GM12878 (cell line): ENCODE measurements around the gene ZNF768. TPM values are rescaled to one million over a fixed set of nuclear protein-coding genes. Genes with fewer than 3 reads are reported as not detected.

Experiments
- ATAC-seq: fragments of 200-7000 bp; cut with Tn5 transposase; 3 replicates; pipeline ENCODE4 v1.9.1; 2020; ENCODE audit warnings: mild to moderate bottlenecking, moderate library complexity
- BruUV-seq: library from RNA; stranded (reverse); fragments of 400-500 nt; replicated peaks from 2 replicates; lab custom pipeline; 2021; lab: Mats Ljungman, UMichigan
- CTCF ChIA-PET: fragments of 300-600 bp; sonication (Branson Sonifier 250); formaldehyde crosslinking; extraction: SDS; loops from one replicate; lab custom pipeline; 2021; ENCODE audit warnings: inconsistent platforms; lab: Yijun Ruan, JAX
- POLR2A ChIA-PET: fragments of 350-600 bp; formaldehyde crosslinking; extraction: SDS; loops from one replicate; lab custom pipeline; 2021; ENCODE audit warnings: inconsistent platforms; lab: Charles Lee
- RAD21 ChIA-PET: fragments of 300-600 bp; sonication (Branson Sonifier 250); formaldehyde crosslinking; loops from one replicate; lab custom pipeline; 2023; ENCODE audit warnings: antibody characterized with exemption; ENCODE audit not compliant: unreplicated experiment; lab: Charles Lee
- SMC1A ChIA-PET: fragments of 300-600 bp; sonication (Branson Sonifier 250); formaldehyde crosslinking; loops from one replicate; lab custom pipeline; 2023; ENCODE audit not compliant: unreplicated experiment, uncharacterized antibody; lab: Charles Lee
- DNase-seq: peaks from one replicate; pipeline ENCODE4 v3.0.0-alpha.2; 2011; ENCODE audit warnings: low read depth, low spot score
- FAIRE-seq: peaks from 3 replicates; lab custom pipeline; 2011; peaks lifted over from hg19 to GRCh38; lab: Jason Lieb, UNC
- H2AFZ ChIP-seq: 2 replicates; pipeline ENCODE4 v1.6.0; 2011; ENCODE audit warnings: low read depth, low read length, control low read depth; ENCODE audit not compliant: control insufficient read depth
- H3K27ac ChIP-seq: 2 replicates; pipeline ENCODE4 v1.5.1; 2011; ENCODE audit warnings: control low read depth; ENCODE audit not compliant: control insufficient read depth, insufficient read depth
- H3K27me3 ChIP-seq, 2 experiments: replicated peaks in 1 of 2; 2 replicates each; pipeline versions ENCODE4 v1.6.0 to v1.6.1; 2011; ENCODE audit warnings: low read length in 1 of 2; ENCODE audit not compliant: control insufficient read depth in 2 of 2, insufficient read depth in 2 of 2
- H3K36me3 ChIP-seq, 2 experiments: 2 replicates each; pipeline ENCODE4 v1.5.1; 2011; ENCODE audit warnings: low read length in 1 of 2; ENCODE audit not compliant: control insufficient read depth in 2 of 2, insufficient read depth in 2 of 2
- H3K4me1 ChIP-seq: 2 replicates; pipeline ENCODE4 v1.6.1; 2011; ENCODE audit warnings: mild to moderate bottlenecking, low read length, moderate library complexity, mixed read lengths; ENCODE audit not compliant: control insufficient read depth, insufficient read depth
- H3K4me2 ChIP-seq: 2 replicates; pipeline ENCODE4 v1.6.0; 2011; ENCODE audit warnings: control low read depth; ENCODE audit not compliant: control insufficient read depth, insufficient read depth
- H3K4me3 ChIP-seq: fragments of 200-600 bp; sonication (generic); 2 replicates; pipeline ENCODE4 v1.5.1; 2016
- H3K79me2 ChIP-seq: 2 replicates; pipeline ENCODE4 v1.6.0; 2011; ENCODE audit warnings: low read length; ENCODE audit not compliant: control insufficient read depth, insufficient read depth
- H3K9ac ChIP-seq: 2 replicates; pipeline ENCODE4 v1.8.0; 2011; ENCODE audit warnings: low read length, control low read depth, mixed read lengths; ENCODE audit not compliant: control insufficient read depth, insufficient read depth
- H3K9me3 ChIP-seq: replicated peaks from 3 replicates; pipeline ENCODE4 v1.5.1; 2011; ENCODE audit warnings: mild to moderate bottlenecking, low read length; ENCODE audit not compliant: control insufficient read depth, insufficient read depth
- H4K20me1 ChIP-seq: 2 replicates; pipeline ENCODE4 v1.6.0; 2011; ENCODE audit not compliant: control insufficient read depth, insufficient read depth
- BMI1 ChIP-seq: fragments of 450-650 bp; IDR thresholded peaks from 2 replicates; pipeline ENCODE4 v1.6.1; 2016; ENCODE audit warnings: mild to moderate bottlenecking, moderate library complexity, borderline replicate concordance
- CBX3 ChIP-seq: fragments of 200-600 bp; sonication (generic); IDR thresholded peaks from 2 replicates; pipeline ENCODE4 v1.6.1; 2016; ENCODE audit warnings: low read depth, borderline replicate concordance
- CEBPB ChIP-seq, 2 experiments: fragments of 150-350 bp in 1 of 2; IDR thresholded peaks; 2 replicates each; pipeline ENCODE4 v1.6.1; 2012 to 2014; ENCODE audit warnings: low read depth in 2 of 2, low read length in 2 of 2, borderline replicate concordance in 1 of 2, inconsistent platforms in 1 of 2
- EP300 ChIP-seq, 2 experiments: fragments of 150-350 bp in 1 of 2; IDR thresholded peaks; 2 replicates each; pipeline ENCODE4 v1.6.1; 2011 to 2012; ENCODE audit warnings: low read depth in 2 of 2, low read length in 2 of 2, borderline replicate concordance in 1 of 2, improper control_type of control experiment in 1 of 2, inconsistent platforms in 1 of 2; ENCODE audit not compliant: control insufficient read depth in 1 of 2
- GATAD2B ChIP-seq: fragments of 450-650 bp; conservative IDR thresholded peaks from 2 replicates; pipeline ENCODE4 v1.6.1; 2017; ENCODE audit warnings: low read depth, mild to moderate bottlenecking, moderate library complexity
- IKZF2 ChIP-seq, 2 experiments: fragments of 450-650 bp; IDR thresholded peaks; 2 replicates each; pipeline ENCODE4 v1.6.1; 2017; ENCODE audit warnings: mild to moderate bottlenecking in 2 of 2, moderate library complexity in 2 of 2
- IRF4 ChIP-seq: IDR thresholded peaks from 2 replicates; pipeline ENCODE4 v1.6.1; 2011; ENCODE audit warnings: low read depth, low read length
- MXI1 ChIP-seq: fragments of 150-350 bp; IDR thresholded peaks from 2 replicates; pipeline ENCODE4 v1.6.1; 2011; ENCODE audit warnings: low read depth, mild to moderate bottlenecking, inconsistent platforms, low read length, improper control_type of control experiment
- NBN ChIP-seq: fragments of 450-650 bp; IDR thresholded peaks from 2 replicates; pipeline ENCODE4 v1.6.1; 2016
- NKRF ChIP-seq: fragments of 450-650 bp; conservative IDR thresholded peaks from 2 replicates; pipeline ENCODE4 v1.6.1; 2017; ENCODE audit warnings: mild to moderate bottlenecking, moderate library complexity
- RB1 ChIP-seq: fragments of 450-650 bp; formaldehyde crosslinking; IDR thresholded peaks from 2 replicates; pipeline ENCODE4 v1.6.1; 2017; ENCODE audit warnings: mild to moderate bottlenecking, borderline replicate concordance
- SMARCA5 ChIP-seq: fragments of 450-650 bp; IDR thresholded peaks from 2 replicates; pipeline ENCODE4 v1.6.1; 2017; ENCODE audit warnings: mild to moderate bottlenecking
- SMC3 ChIP-seq: IDR thresholded peaks from 2 replicates; pipeline ENCODE4 v1.6.1; 2011; ENCODE audit warnings: low read length, improper control_type of control experiment, borderline replicate concordance
- SPI1 ChIP-seq: IDR thresholded peaks from 2 replicates; pipeline ENCODE4 v1.6.1; 2011; ENCODE audit warnings: low read depth, mild to moderate bottlenecking, low read length, moderate library complexity, borderline replicate concordance; ENCODE audit not compliant: insufficient read depth
- ZBED1 ChIP-seq: IDR thresholded peaks from 2 replicates; pipeline ENCODE4 v1.6.1; 2016; ENCODE audit warnings: borderline replicate concordance
- WGBS: methylation state at CpG from one replicate; pipeline ENCODE4 v1.1.6; 2016; ENCODE audit warnings: low lambda C conversion rate; ENCODE audit not compliant: insufficient replicate concordance, insufficient coverage; ENCODE audit errors: missing lambda C conversion rate; 5-methylcytosine and 5-hydroxymethylcytosine counted together
- in situ Hi-C: fragments of 300-500 bp; cut with MboI; formaldehyde crosslinking; loops from 9 replicates; pipeline ENCODE4 v1.14.3; 2018; ENCODE audit warnings: mixed read lengths
- intact Hi-C: fragments of 100-400 bp; cut with micrococcal nuclease; formaldehyde crosslinking; loops from one replicate; pipeline ENCODE4 v1.14.2; 2022; ENCODE audit not compliant: unreplicated experiment
- polyA plus RNA-seq, 11 experiments: library from polyadenylated mRNA; depleted of rRNA in 4 of 11; unstranded in 6 of 11; stranded (reverse) in 5 of 11; fragments of >200 nt; fragmentation: Nextera tagmentation in 4 of 11; fragmentation: Illumina TruSeq in 1 of 11; extraction: Ambion mirVana in 4 of 11; extraction: Trizol in 1 of 11; gene quantifications; 1 replicate in 1 of 11; 2 replicates in 10 of 11; pipeline versions ENCODE4 v1.2.1 to v1.2.3, GENCODE V29; 2011 to 2016; ENCODE audit warnings: inconsistent platforms in 2 of 11, missing spikeins in 2 of 11, low read depth in 1 of 11
- total RNA-seq, 4 experiments: library from RNA; depleted of rRNA in 3 of 4; stranded (reverse); fragments of >200 nt in 3 of 4; fragmentation: Illumina TruSeq in 1 of 4; extraction: Trizol in 1 of 4; gene quantifications; 2 replicates each; pipeline versions ENCODE4 v1.2.1 to v1.2.3, GENCODE V29; 2013 to 2021
- TF ChIP-seq, protein P1 (sequence below): fragments of 450-650 bp; IDR thresholded peaks from 2 replicates; pipeline ENCODE4 v1.6.1; 2017; ENCODE audit warnings: low read depth, mild to moderate bottlenecking, moderate library complexity

The ZNF768 gene
- total and polyA plus RNA-seq, 10 of the 15 experiments (the other 5 are each of a cell fraction or from before 2014, with no cell fraction given): 0.05 to 23.1 (median 9.1) TPM

DNA sequence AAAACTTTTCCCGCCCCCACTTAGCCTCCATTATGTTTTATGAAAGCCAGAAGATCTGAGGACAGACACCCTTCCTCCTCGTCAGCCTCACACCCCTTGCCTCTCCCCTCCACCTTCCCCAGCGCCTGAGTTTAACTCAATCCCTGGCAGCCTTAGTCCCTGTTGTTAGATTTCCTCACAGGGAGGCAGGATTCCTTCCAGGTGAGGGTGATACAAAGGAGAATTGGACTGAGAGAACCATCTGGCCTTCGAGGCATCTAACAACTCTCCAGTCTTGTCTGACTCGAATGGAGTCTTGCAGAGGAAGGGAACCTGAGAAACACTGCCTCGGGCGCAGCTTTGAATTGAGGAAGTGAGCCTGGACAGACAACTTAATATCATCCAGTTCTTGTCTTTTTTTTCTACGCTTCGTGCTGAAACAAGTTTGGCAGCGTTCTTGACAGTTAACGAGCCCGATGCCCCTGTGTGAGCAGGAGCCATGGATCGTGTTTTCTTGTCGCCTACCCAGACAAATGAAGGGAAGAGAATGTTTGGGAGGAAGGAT lies 1.3 kb upstream of the ZNF768 start:
- Histone ChIP-seq H3K27me3 (no peaks in the 10 kb centered on the region), H3K4me1 (peaks cover 15% of the 10 kb centered on the region), H3K4me3 (peak overlapping the region; percentile 43; the same call in 1 of the 2 replicates), H3K9me3 (no peaks in the 10 kb centered on the region), H3K9ac (peak overlapping the region; percentile 73), H3K79me2 (no peaks in the 10 kb centered on the region), H3K27ac (peak overlapping the region; percentile 93), H2AFZ (peak overlapping the region; percentile 89), H3K36me3 (peaks cover 2 to 3% of the 10 kb centered on the region in 2 experiments; a peak in 1 of 4 replicates), H3K4me2 (peak overlapping the region; percentile 98), H4K20me1 (no peaks in the 10 kb centered on the region)
- DNase-seq (peak; percentile 33), ATAC-seq (peak; percentile 50), FAIRE-seq (no peak)
- in situ Hi-C loops: no loop called here
- ChIA-PET RAD21 (interaction anchor here (0.7 to 1.6 kb wide), 14 partner anchors 8 to 108 kb away, joined by 3 to 17 read pairs (median 4); partner anchors contain the start of genes DCTPP1, SEPHS2 and ZNF764), SMC1A (interaction anchor here (0.8 to 2.0 kb wide), 6 partner anchors 30 to 97 kb away, joined by 3 to 10 read pairs (median 5); partner anchors contain the start of genes DCTPP1 and ITGAL), CTCF (interaction anchor here (0.7 to 2.6 kb wide), 10 partner anchors 8 to 166 kb away, joined by 3 to 24 read pairs (median 4); partner anchors contain the start of genes DCTPP1 and ZNF764), POLR2A (interaction anchor here (0.6 to 5.6 kb wide), 13 partner anchors 8 to 201 kb away, joined by 3 to 36 read pairs (median 5); partner anchors contain the start of genes DCTPP1 and ZNF688)
- WGBS: 0% methylated on average over 14 of the region's 14 CpGs
- TSS peak; percentile 63 for BruUV-seq
- intact Hi-C loops: loop anchor here (1.0 to 2.0 kb wide), 2 partner anchors 55 to 97 kb away; partner anchors contain the start of genes DCTPP1 and ITGAL
- TF ChIP-seq CEBPB (IDR thresholded peaks at IDR 0.05; ENCODE audit: borderline replicate concordance in 1 of 2, low read depth in 2 of 2, low read length in 2 of 2) (no peak), BMI1 (no peak), CBX3 (no peak), RB1 (peak; percentile 75; the same call in 1 of the 2 replicates), EP300 (IDR thresholded peaks at IDR 0.05; ENCODE audit: borderline replicate concordance in 1 of 2, control insufficient read depth in 1 of 2, low read depth in 2 of 2, low read length in 2 of 2) (peak in 1 of 2 experiments; percentile 8; a peak in 1 of 4 replicates), SMC3 (0 out of 2 replicates have a peak, but pooled peaks have one; percentile 2), ZBED1 (0 out of 2 replicates have a peak, but pooled peaks have one; percentile 35), MXI1 (0 out of 2 replicates have a peak, but pooled peaks have one; percentile 7), GATAD2B (peak; percentile 18), IRF4 (peak; percentile 44; the same call in 1 of the 2 replicates), SMARCA5 (peak; percentile 71), NBN (0 out of 2 replicates have a peak, but pooled peaks have one; percentile 45), IKZF2 (IDR thresholded peaks at IDR 0.05) (peak in 1 of 2 experiments; percentile 35; a peak in 1 of 4 replicates), NKRF (peak; percentile 26; the same call in 1 of the 2 replicates), SPI1 (peak; percentile 97)
- TF ChIP-seq, protein P1, sequence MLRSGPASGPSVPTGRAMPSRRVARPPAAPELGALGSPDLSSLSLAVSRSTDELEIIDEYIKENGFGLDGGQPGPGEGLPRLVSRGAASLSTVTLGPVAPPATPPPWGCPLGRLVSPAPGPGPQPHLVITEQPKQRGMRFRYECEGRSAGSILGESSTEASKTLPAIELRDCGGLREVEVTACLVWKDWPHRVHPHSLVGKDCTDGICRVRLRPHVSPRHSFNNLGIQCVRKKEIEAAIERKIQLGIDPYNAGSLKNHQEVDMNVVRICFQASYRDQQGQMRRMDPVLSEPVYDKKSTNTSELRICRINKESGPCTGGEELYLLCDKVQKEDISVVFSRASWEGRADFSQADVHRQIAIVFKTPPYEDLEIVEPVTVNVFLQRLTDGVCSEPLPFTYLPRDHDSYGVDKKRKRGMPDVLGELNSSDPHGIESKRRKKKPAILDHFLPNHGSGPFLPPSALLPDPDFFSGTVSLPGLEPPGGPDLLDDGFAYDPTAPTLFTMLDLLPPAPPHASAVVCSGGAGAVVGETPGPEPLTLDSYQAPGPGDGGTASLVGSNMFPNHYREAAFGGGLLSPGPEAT: 0 out of 2 replicates have a peak, but pooled peaks have one; percentile 8
